ENCODE results near the gene EIPR1. TPM values are rescaled to one million over a fixed set of nuclear protein-coding genes. Genes with fewer than 3 reads are reported as not detected.
A peak's percentile ranks its signal among the peaks of the same experiment; 100 is the strongest.

Gene EIPR1
- total and polyA plus RNA-seq, 2 of the 13 experiments (the other 11 are each of a cell fraction or from before 2014, with no cell fraction given), result 70.0 to 96.3 TPM

GRCh38 chr2:3379647-3380534, 2.3 kb upstream of the EIPR1 start, which contains the start of gene TRAPPC12 (continued):
- peak; percentile 70 for TF ChIP-seq ZBTB43 (CRISPR knock-in tag; conservative IDR thresholded peaks at IDR 0.05)
- no peak for TF ChIP-seq MBNL3 (CRISPR knock-in tag; conservative IDR thresholded peaks at IDR 0.05)
- peak; percentile 97 for TF ChIP-seq HIVEP1 (CRISPR knock-in tag; IDR thresholded peaks at IDR 0.05)
- TF ChIP-seq ZNF776 (CRISPR knock-in tag; IDR thresholded peaks at IDR 0.05), result peak; percentile 98
- peak; percentile 93 for TF ChIP-seq ATF2 (CRISPR knock-in tag; IDR thresholded peaks at IDR 0.05)
- peak; percentile 79; the same call in 1 of the 2 replicates for TF ChIP-seq ELF4 (CRISPR knock-in tag; IDR thresholded peaks at IDR 0.05; ENCODE audit: borderline replicate concordance)
- peak; percentile 88 for TF ChIP-seq ZBTB2 (CRISPR knock-in tag; IDR thresholded peaks at IDR 0.05; ENCODE audit: low read depth)
- peak; percentile 39 for TF ChIP-seq NFYC (CRISPR knock-in tag; IDR thresholded peaks at IDR 0.05)
- TF ChIP-seq HNF4A (CRISPR knock-in tag; IDR thresholded peaks at IDR 0.05), result peak; percentile 94
- TF ChIP-seq LBX2 (CRISPR knock-in tag; IDR thresholded peaks at IDR 0.05; ENCODE audit: borderline replicate concordance), result peak; percentile 42; the same call in 1 of the 2 replicates
- TF ChIP-seq ZBTB21 (CRISPR knock-in tag; IDR thresholded peaks at IDR 0.05), result peak; percentile 58; the same call in 1 of the 2 replicates
- 0 out of 2 replicates have a peak, but pooled peaks have one; percentile 23 for TF ChIP-seq ZFP1 (CRISPR knock-in tag; IDR thresholded peaks at IDR 0.05)
- TF ChIP-seq ZNF850 (CRISPR knock-in tag; conservative IDR thresholded peaks at IDR 0.05), result no peak
- TF ChIP-seq MTA3 (CRISPR knock-in tag; IDR thresholded peaks at IDR 0.05), result no peak
- TF ChIP-seq ZNF879 (CRISPR knock-in tag; IDR thresholded peaks at IDR 0.05), result 0 out of 2 replicates have a peak, but pooled peaks have one; percentile 54
- TF ChIP-seq ZKSCAN5 (CRISPR knock-in tag; IDR thresholded peaks at IDR 0.05), result peak; percentile 84
- no peak; the same call in none of the 2 replicates for TF ChIP-seq ARID2 (CRISPR knock-in tag; IDR thresholded peaks at IDR 0.05; ENCODE audit: borderline replicate concordance)
- TF ChIP-seq, protein P1, sequence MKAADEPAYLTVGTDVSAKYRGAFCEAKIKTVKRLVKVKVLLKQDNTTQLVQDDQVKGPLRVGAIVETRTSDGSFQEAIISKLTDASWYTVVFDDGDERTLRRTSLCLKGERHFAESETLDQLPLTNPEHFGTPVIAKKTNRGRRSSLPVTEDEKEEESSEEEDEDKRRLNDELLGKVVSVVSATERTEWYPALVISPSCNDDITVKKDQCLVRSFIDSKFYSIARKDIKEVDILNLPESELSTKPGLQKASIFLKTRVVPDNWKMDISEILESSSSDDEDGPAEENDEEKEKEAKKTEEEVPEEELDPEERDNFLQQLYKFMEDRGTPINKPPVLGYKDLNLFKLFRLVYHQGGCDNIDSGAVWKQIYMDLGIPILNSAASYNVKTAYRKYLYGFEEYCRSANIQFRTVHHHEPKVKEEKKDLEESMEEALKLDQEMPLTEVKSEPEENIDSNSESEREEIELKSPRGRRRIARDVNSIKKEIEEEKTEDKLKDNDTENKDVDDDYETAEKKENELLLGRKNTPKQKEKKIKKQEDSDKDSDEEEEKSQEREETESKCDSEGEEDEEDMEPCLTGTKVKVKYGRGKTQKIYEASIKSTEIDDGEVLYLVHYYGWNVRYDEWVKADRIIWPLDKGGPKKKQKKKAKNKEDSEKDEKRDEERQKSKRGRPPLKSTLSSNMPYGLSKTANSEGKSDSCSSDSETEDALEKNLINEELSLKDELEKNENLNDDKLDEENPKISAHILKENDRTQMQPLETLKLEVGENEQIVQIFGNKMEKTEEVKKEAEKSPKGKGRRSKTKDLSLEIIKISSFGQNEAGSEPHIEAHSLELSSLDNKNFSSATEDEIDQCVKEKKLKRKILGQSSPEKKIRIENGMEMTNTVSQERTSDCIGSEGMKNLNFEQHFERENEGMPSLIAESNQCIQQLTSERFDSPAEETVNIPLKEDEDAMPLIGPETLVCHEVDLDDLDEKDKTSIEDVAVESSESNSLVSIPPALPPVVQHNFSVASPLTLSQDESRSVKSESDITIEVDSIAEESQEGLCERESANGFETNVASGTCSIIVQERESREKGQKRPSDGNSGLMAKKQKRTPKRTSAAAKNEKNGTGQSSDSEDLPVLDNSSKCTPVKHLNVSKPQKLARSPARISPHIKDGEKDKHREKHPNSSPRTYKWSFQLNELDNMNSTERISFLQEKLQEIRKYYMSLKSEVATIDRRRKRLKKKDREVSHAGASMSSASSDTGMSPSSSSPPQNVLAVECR (CRISPR knock-in tag; IDR thresholded peaks at IDR 0.05; ENCODE audit: borderline replicate concordance), result peak; percentile 98
- TF ChIP-seq MLLT10 (CRISPR knock-in tag; IDR thresholded peaks at IDR 0.05), result no peak
- peak; percentile 98 for TF ChIP-seq ATF7-NPFF (CRISPR knock-in tag; IDR thresholded peaks at IDR 0.05; ENCODE audit: low read depth)
- peak; percentile 96; the same call in 1 of the 2 replicates for TF ChIP-seq MZF1 (CRISPR knock-in tag; IDR thresholded peaks at IDR 0.05; ENCODE audit: borderline replicate concordance)

Measured in HepG2 (cell line).